Neural cell (in vitro differentiated cells): ENCODE measurements around the gene FBP2. TPM values are rescaled to one million over a fixed set of nuclear protein-coding genes. Genes with fewer than 3 reads are reported as not detected.

Experiments
- H2AFZ ChIP-seq: fragments of 200-600, 300-800 bp; sonication (generic), shearing (Covaris generic); 2 replicates; pipeline ENCODE4 v1.6.0; 2014; ENCODE audit warnings: low read depth, mild to moderate bottlenecking, antibody characterized with exemption, low read length, moderate library complexity
- H3F3A ChIP-seq: fragments of 200-600 bp; shearing (Covaris generic); 2 replicates; pipeline ENCODE4 v1.6.1; 2016; ENCODE audit warnings: mild to moderate bottlenecking, moderate library complexity, mixed read lengths, antibody characterized with exemption, low read length; ENCODE audit not compliant: insufficient read depth, poor library complexity, severe bottlenecking
- H3K27ac ChIP-seq: fragments of 200-600, 300-800 bp; sonication (generic), shearing (Covaris generic); 2 replicates; pipeline ENCODE4 v1.5.1; 2014; ENCODE audit warnings: mild to moderate bottlenecking, low read length, moderate library complexity
- H3K27me3 ChIP-seq: fragments of 300-800, 200-600 bp; sonication (generic), shearing (Covaris generic); 2 replicates; pipeline ENCODE4 v1.6.0; 2014; ENCODE audit warnings: mild to moderate bottlenecking, low read depth, low read length, moderate library complexity; ENCODE audit not compliant: insufficient read depth
- H3K36me3 ChIP-seq: fragments of 300-800, 200-600 bp; sonication (generic), shearing (Covaris generic); 2 replicates; pipeline ENCODE4 v1.5.1; 2014; ENCODE audit warnings: mild to moderate bottlenecking, antibody characterized with exemption, low read length, moderate library complexity; ENCODE audit not compliant: insufficient read depth
- H3K4me2 ChIP-seq: fragments of 300-800, 200-600 bp; sonication (generic), shearing (Covaris generic); 2 replicates; pipeline ENCODE4 v1.6.0; 2014; ENCODE audit warnings: mild to moderate bottlenecking, low read length
- H3K4me3 ChIP-seq: fragments of 300-800, 200-600 bp; sonication (generic), shearing (Covaris generic); 2 replicates; pipeline ENCODE4 v1.5.1; 2014; ENCODE audit warnings: mild to moderate bottlenecking, low read length, moderate library complexity
- H3K79me2 ChIP-seq: fragments of 200-600 bp; shearing (Covaris generic); replicated peaks from 2 replicates; pipeline ENCODE4 v1.6.0; 2014; ENCODE audit warnings: mild to moderate bottlenecking, low read length, moderate library complexity; ENCODE audit not compliant: insufficient read depth
- H3K9ac ChIP-seq: fragments of 300-800, 200-600 bp; sonication (generic), shearing (Covaris generic); 2 replicates; pipeline ENCODE4 v1.6.1; 2016; ENCODE audit warnings: mild to moderate bottlenecking, low read length, mixed read lengths
- H3K9me2 ChIP-seq: fragments of 200-600 bp; shearing (Covaris generic); 2 replicates; pipeline ENCODE4 v1.6.1; 2016; ENCODE audit warnings: mild to moderate bottlenecking, low read length, mixed read lengths; ENCODE audit not compliant: insufficient read depth
- H3K9me3 ChIP-seq: fragments of 200-600, 300-800 bp; sonication (generic), shearing (Covaris generic); 2 replicates; pipeline ENCODE4 v1.6.1; 2016; ENCODE audit warnings: mild to moderate bottlenecking, mixed run types, low read length, moderate library complexity, mixed read lengths
- H4K20me1 ChIP-seq: fragments of 200-600 bp; shearing (Covaris generic); 2 replicates; pipeline ENCODE4 v1.6.1; 2016; ENCODE audit warnings: mild to moderate bottlenecking, mixed run types; ENCODE audit not compliant: insufficient read depth
- CTCF ChIP-seq: fragments of 450-650 bp; IDR thresholded peaks from 2 replicates; pipeline ENCODE4 v1.5.1; 2014; ENCODE audit warnings: antibody characterized with exemption, mild to moderate bottlenecking, moderate library complexity; ENCODE audit not compliant: poor library complexity, severe bottlenecking
- EP300 ChIP-seq: fragments of 450-650 bp; conservative IDR thresholded peaks from 2 replicates; pipeline ENCODE4 v1.6.1; 2014; ENCODE audit warnings: antibody characterized with exemption, mild to moderate bottlenecking, moderate library complexity; ENCODE audit not compliant: poor library complexity, severe bottlenecking
- EZH2 ChIP-seq: fragments of 200-600, 300-800 bp; shearing (Covaris generic), sonication (generic); IDR thresholded peaks from 2 replicates; pipeline ENCODE4 v1.6.1; 2014; ENCODE audit warnings: antibody characterized with exemption, low read length, borderline replicate concordance, mild to moderate bottlenecking; ENCODE audit not compliant: insufficient read depth, poor library complexity, severe bottlenecking
- MXI1 ChIP-seq: fragments of 450-650 bp; conservative IDR thresholded peaks from 2 replicates; pipeline ENCODE4 v1.6.1; 2014; ENCODE audit warnings: antibody characterized with exemption, mild to moderate bottlenecking; ENCODE audit not compliant: poor library complexity, severe bottlenecking
- POLR2AphosphoS5 ChIP-seq: IDR thresholded peaks from 2 replicates; pipeline ENCODE4 v1.6.1; 2012
- RAD21 ChIP-seq: fragments of 450-650 bp; conservative IDR thresholded peaks from 2 replicates; pipeline ENCODE4 v1.6.1; 2014; ENCODE audit warnings: antibody characterized with exemption, mild to moderate bottlenecking, moderate library complexity
- REST ChIP-seq: IDR thresholded peaks from 2 replicates; pipeline ENCODE4 v1.6.1; 2012; ENCODE audit warnings: borderline replicate concordance
- SMC3 ChIP-seq: fragments of 450-650 bp; conservative IDR thresholded peaks from 2 replicates; pipeline ENCODE4 v1.6.1; 2014; ENCODE audit warnings: antibody characterized with exemption, mild to moderate bottlenecking, moderate library complexity; ENCODE audit not compliant: poor library complexity
- TAF1 ChIP-seq: IDR thresholded peaks from 2 replicates; pipeline ENCODE4 v1.6.1; 2012; ENCODE audit warnings: low read depth
- polyA plus RNA-seq: library from polyadenylated mRNA; depleted of rRNA; stranded (reverse); fragments of >200 nt; gene quantifications from 2 replicates; pipeline ENCODE4 v1.2.3, GENCODE V29; 2014

The FBP2 gene
- polyA plus RNA-seq, 1 donor from 2014 or later = not detected

GRCh38 chr9:94526951-94527350 is 66.7 kb downstream of the FBP2 start:
- Histone ChIP-seq H3K79me2 (no peaks in the 10 kb centered on the region), H3F3A (no peaks in the 10 kb centered on the region), H3K9me3 (no peaks in the 10 kb centered on the region), H3K4me2 (no peak overlapping the region), H3K36me3 (no peaks in the 10 kb centered on the region), H3K27me3 (no peaks in the 10 kb centered on the region), H3K9me2 (no peaks in the 10 kb centered on the region), H3K9ac (no peak overlapping the region), H2AFZ (no peak overlapping the region), H3K4me3 (no peak overlapping the region), H4K20me1 (no peaks in the 10 kb centered on the region), H3K27ac (no peak overlapping the region)
- no peak for TF ChIP-seq TAF1
- TF ChIP-seq EZH2 = no peak
- TF ChIP-seq SMC3 = no peak
- no peak for TF ChIP-seq MXI1
- no peak for TF ChIP-seq RAD21
- TF ChIP-seq EP300 = no peak
- no peak for TF ChIP-seq REST
- no peak for TF ChIP-seq CTCF
- no peak for TF ChIP-seq POLR2AphosphoS5

GRCh38 chr9:94526271-94526670 is 67.4 kb downstream of the FBP2 start:
- H4K20me1 ChIP-seq = no peaks in the 10 kb centered on the region
- H3K4me2 ChIP-seq = no peak overlapping the region
- no peak overlapping the region for H3K27ac ChIP-seq
- no peak overlapping the region for H2AFZ ChIP-seq
- H3K4me3 ChIP-seq = no peak overlapping the region
- TF ChIP-seq SMC3 (no peak), TAF1 (no peak), EP300 (no peak), MXI1 (no peak), EZH2 (no peak), REST (no peak), POLR2AphosphoS5 (no peak), RAD21 (no peak), CTCF (no peak)
- no peaks in the 10 kb centered on the region for H3F3A ChIP-seq
- H3K9ac ChIP-seq = no peak overlapping the region
- H3K36me3 ChIP-seq = no peaks in the 10 kb centered on the region
- no peaks in the 10 kb centered on the region for H3K9me2 ChIP-seq
- H3K79me2 ChIP-seq = no peaks in the 10 kb centered on the region
- H3K9me3 ChIP-seq = no peaks in the 10 kb centered on the region
- no peaks in the 10 kb centered on the region for H3K27me3 ChIP-seq
